HepG2 (cell line): ENCODE data around the gene VEPH1.

Source experiments
- MEIS1 ChIP-seq: sonication (generic); formaldehyde crosslinking; IDR thresholded peaks from 2 replicates; pipeline ENCODE4 v1.9.0; 2021; ENCODE audit warnings: mild to moderate bottlenecking, missing genetic modification reagents, moderate library complexity, borderline replicate concordance
- NFRKB ChIP-seq: fragments of 450-650 bp; IDR thresholded peaks from 2 replicates; pipeline ENCODE4 v1.6.1; 2017
- POLR2AphosphoS2 ChIP-seq: IDR thresholded peaks from 2 replicates; pipeline ENCODE4 v1.6.1; 2011; ENCODE audit warnings: low read depth, low read length, improper control_type of control experiment
- SMAD3 ChIP-seq: sonication (generic); formaldehyde crosslinking; IDR thresholded peaks from 2 replicates; pipeline ENCODE4 v1.4.0; 2020; ENCODE audit warnings: missing genetic modification reagents
- SUZ12 ChIP-seq: fragments of 150-350 bp; IDR thresholded peaks from 2 replicates; pipeline ENCODE4 v1.6.1; 2014; ENCODE audit warnings: low read depth, low read length
- ZNF24 ChIP-seq: fragments of 450-650 bp; IDR thresholded peaks from 2 replicates; pipeline ENCODE4 v1.6.1; 2017; ENCODE audit warnings: antibody characterized with exemption, mild to moderate bottlenecking
- TF ChIP-seq, protein P1 (sequence below): conservative IDR thresholded peaks from 2 replicates; pipeline ENCODE4 v1.6.1; 2018; ENCODE audit warnings: missing genetic modification reagents

GRCh38 chr3:157259825-157260224, 243.4 kb downstream of the VEPH1 start:
- TF ChIP-seq SUZ12 (no peak), POLR2AphosphoS2 (no peak), ZNF24 (no peak), SMAD3 (CRISPR knock-in tag) (no peak), NFRKB (no peak), MEIS1 (no peak)
- TF ChIP-seq, protein P1, sequence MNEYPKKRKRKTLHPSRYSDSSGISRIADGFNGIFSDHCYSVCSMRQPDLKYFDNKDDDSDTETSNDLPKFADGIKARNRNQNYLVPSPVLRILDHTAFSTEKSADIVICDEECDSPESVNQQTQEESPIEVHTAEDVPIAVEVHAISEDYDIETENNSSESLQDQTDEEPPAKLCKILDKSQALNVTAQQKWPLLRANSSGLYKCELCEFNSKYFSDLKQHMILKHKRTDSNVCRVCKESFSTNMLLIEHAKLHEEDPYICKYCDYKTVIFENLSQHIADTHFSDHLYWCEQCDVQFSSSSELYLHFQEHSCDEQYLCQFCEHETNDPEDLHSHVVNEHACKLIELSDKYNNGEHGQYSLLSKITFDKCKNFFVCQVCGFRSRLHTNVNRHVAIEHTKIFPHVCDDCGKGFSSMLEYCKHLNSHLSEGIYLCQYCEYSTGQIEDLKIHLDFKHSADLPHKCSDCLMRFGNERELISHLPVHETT (CRISPR knock-in tag): no peak
